PC-3 (cell line): ENCODE measurements around the gene F2RL1. TPM values are rescaled to one million over a fixed set of nuclear protein-coding genes. Genes with fewer than 3 reads are reported as not detected.

Experiments used
- total RNA-seq: library from RNA; depleted of rRNA; stranded (reverse); fragments of >200 nt; gene quantifications from 2 replicates; pipeline ENCODE4 v1.2.3, GENCODE V29; 2014; rRNA removed

Gene F2RL1
- total RNA-seq, 1 experiment from 2014 or later: 167 TPM

Other genes with a start within 250 kb of the F2RL1 start
- 0.11 TPM in 1 of 2 replicates, not detected in the other for gene F2RL2, start 195.6 kb upstream of the F2RL1 start, total RNA-seq
- gene F2R, start 102.9 kb upstream of the F2RL1 start, total RNA-seq: 16.1 and 16.9 TPM in 2 replicates
- gene S100Z, start 31.0 kb downstream of the F2RL1 start, total RNA-seq: 0.11 TPM in 1 of 2 replicates, not detected in the other
- gene CRHBP, start 134.0 kb downstream of the F2RL1 start, total RNA-seq: not detected in 2 replicates
- gene AGGF1, start 211.4 kb downstream of the F2RL1 start, total RNA-seq: 14.4 and 21.0 TPM in 2 replicates